Measurements from ENCODE around the gene CD300E. TPM values are rescaled to one million over a fixed set of nuclear protein-coding genes. Genes with fewer than 3 reads are reported as not detected.

The CD300E gene
- total RNA-seq, 1 experiment from 2014 or later: not detected

GRCh38 chr17:74663561-74663960 lies 40.0 kb upstream of the CD300E start:
- Histone ChIP-seq H3K9me3 (ENCODE audit: control insufficient read depth in 1 of 2, insufficient read depth in 1 of 2, low read depth in 1 of 2, low read length in 2 of 2) (no peaks in the 10 kb centered on the region), H3K4me1 (ENCODE audit: control insufficient read depth in 1 of 2, insufficient read depth in 2 of 2, low read length in 2 of 2) (no peaks in the 10 kb centered on the region), H3K36me3 (ENCODE audit: control insufficient read depth in 1 of 2, insufficient read depth in 2 of 2, low read length in 2 of 2) (no peaks in the 10 kb centered on the region), H4K20me1 (ENCODE audit: insufficient read depth) (no peaks in the 10 kb centered on the region), H3K9me2 (ENCODE audit: insufficient read depth) (no peaks in the 10 kb centered on the region), H3K4me2 (ENCODE audit: low read length) (no peak overlapping the region), H3K27me3 (ENCODE audit: insufficient read depth, low read length) (peaks cover 67% of the 10 kb centered on the region), H3K79me2 (ENCODE audit: insufficient read depth, low read length) (no peaks in the 10 kb centered on the region), H2AFZ (ENCODE audit: low read depth, low read length, poor library complexity, severe bottlenecking) (no peak overlapping the region), H3K9ac (ENCODE audit: low read length) (no peak overlapping the region), H3K4me3 (replicated peaks in 1 of 2; ENCODE audit: low read depth in 1 of 2, low read length in 2 of 2) (no peak overlapping the region), H3K27ac (ENCODE audit: low read depth, low read length) (no peak overlapping the region)
- POLR2A ChIA-PET: no interaction called here
- CTCF ChIA-PET: interaction anchor here (1.7 kb wide), 1 partner anchor 73 kb away, joined by 7 read pairs; the partner anchor contains the start of gene RAB37
- DNase-seq (ENCODE audit: low read depth, low spot score) (no peak), ATAC-seq (no peak)
- TF ChIP-seq ELF1 (IDR thresholded peaks at IDR 0.05; ENCODE audit: borderline replicate concordance, low read depth): no peak
- no peak for TF ChIP-seq POLR2A (IDR thresholded peaks at IDR 0.05; ENCODE audit: borderline replicate concordance, extremely low read depth, insufficient read depth, insufficient read length)
- no peak for TF ChIP-seq EZH2 (IDR thresholded peaks at IDR 0.05)
- no peak for TF ChIP-seq POLR2AphosphoS5 (IDR thresholded peaks at IDR 0.05; ENCODE audit: low read depth, low read length)
- TF ChIP-seq CBX3 (IDR thresholded peaks at IDR 0.05; ENCODE audit: low read depth): no peak
- no peak for TF ChIP-seq JUND (IDR thresholded peaks at IDR 0.05)
- no peak for TF ChIP-seq ZNF274 (IDR thresholded peaks at IDR 0.05; ENCODE audit: low read depth, low read length)
- TF ChIP-seq SIN3A (IDR thresholded peaks at IDR 0.05; ENCODE audit: low read depth): no peak
- TF ChIP-seq, protein P1, sequence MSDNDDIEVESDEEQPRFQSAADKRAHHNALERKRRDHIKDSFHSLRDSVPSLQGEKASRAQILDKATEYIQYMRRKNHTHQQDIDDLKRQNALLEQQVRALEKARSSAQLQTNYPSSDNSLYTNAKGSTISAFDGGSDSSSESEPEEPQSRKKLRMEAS (IDR thresholded peaks at IDR 0.05): no peak
- TF ChIP-seq SRF (IDR thresholded peaks at IDR 0.05; ENCODE audit: low read depth): no peak
- intact Hi-C loops (cut with micrococcal nuclease): no loop called here
- BruUV-seq (replicated peaks): no TSS peak
- RAD21 ChIA-PET (ENCODE audit: low non-redundant PET in 1 of 2, low total read pairs in 2 of 2, uncharacterized antibody in 2 of 2, unreplicated experiment in 2 of 2): no interaction called here

DNA sequence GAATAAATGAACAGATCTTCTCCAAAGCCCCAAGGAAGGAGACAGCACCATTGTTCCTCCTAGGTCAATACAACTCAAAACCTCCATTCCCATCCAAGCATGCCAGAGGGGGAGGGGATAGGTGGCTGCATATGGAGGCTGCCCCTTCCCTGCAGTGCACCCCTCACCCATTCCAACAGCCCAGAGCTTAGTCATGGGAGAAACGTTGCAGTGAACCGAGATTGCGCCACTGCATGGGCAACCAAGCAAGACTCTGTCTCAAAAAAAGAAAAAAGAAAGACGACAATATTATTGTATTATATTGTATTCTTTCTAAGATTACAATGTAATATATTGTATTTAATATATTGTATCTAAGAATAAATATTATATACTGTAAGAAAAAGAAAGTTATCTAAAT lies 36.4 kb upstream of the CD300E start:
- BruUV-seq (replicated peaks): no TSS peak
- Histone ChIP-seq H3K4me2 (ENCODE audit: low read length) (no peak overlapping the region), H3K9me3 (ENCODE audit: control insufficient read depth in 1 of 2, insufficient read depth in 1 of 2, low read depth in 1 of 2, low read length in 2 of 2) (no peaks in the 10 kb centered on the region), H3K9me2 (ENCODE audit: insufficient read depth) (no peaks in the 10 kb centered on the region), H3K4me3 (replicated peaks in 1 of 2; ENCODE audit: low read depth in 1 of 2, low read length in 2 of 2) (no peak overlapping the region), H3K79me2 (ENCODE audit: insufficient read depth, low read length) (no peaks in the 10 kb centered on the region), H3K27ac (ENCODE audit: low read depth, low read length) (no peak overlapping the region), H4K20me1 (ENCODE audit: insufficient read depth) (no peaks in the 10 kb centered on the region), H3K4me1 (ENCODE audit: control insufficient read depth in 1 of 2, insufficient read depth in 2 of 2, low read length in 2 of 2) (no peaks in the 10 kb centered on the region), H3K36me3 (ENCODE audit: control insufficient read depth in 1 of 2, insufficient read depth in 2 of 2, low read length in 2 of 2) (no peaks in the 10 kb centered on the region), H3K9ac (ENCODE audit: low read length) (no peak overlapping the region), H3K27me3 (ENCODE audit: insufficient read depth, low read length) (peaks cover 37% of the 10 kb centered on the region), H2AFZ (ENCODE audit: low read depth, low read length, poor library complexity, severe bottlenecking) (no peak overlapping the region)
- no peak for TF ChIP-seq RAD21 (IDR thresholded peaks at IDR 0.05; ENCODE audit: low read depth)
- DNase-seq (ENCODE audit: low read depth, low spot score) (no peak), ATAC-seq (no peak)
- intact Hi-C loops (cut with micrococcal nuclease): no loop called here
- ChIA-PET CTCF (interaction anchor here (0.8 to 6.9 kb wide), 2 partner anchors 9 to 77 kb away, joined by 5 to 253 read pairs; partner anchors contain the start of gene RAB37), RAD21 (ENCODE audit: low non-redundant PET in 1 of 2, low total read pairs in 2 of 2, uncharacterized antibody in 2 of 2, unreplicated experiment in 2 of 2) (no interaction called here), POLR2A (no interaction called here)

Measured in HCT116 (cell line).